B cell (primary cell): ENCODE measurements around the gene LRRC72. TPM values are rescaled to one million over a fixed set of nuclear protein-coding genes. Genes with fewer than 3 reads are reported as not detected.

Experiments used
- ATAC-seq: fragments of 200-7000 bp; cut with Tn5 transposase; one replicate; pipeline ENCODE4 v1.10.0; 2021; ENCODE audit warnings: low read depth, mild to moderate bottlenecking, moderate number of reproducible peaks, moderate library complexity
- CTCF ChIA-PET: fragments of 350-600 bp; sonication (Branson Sonifier 250); formaldehyde crosslinking; loops from one replicate; lab custom pipeline; 2021; ENCODE audit warnings: antibody characterized with exemption, inconsistent platforms; lab: Charles Lee
- POLR2A ChIA-PET: fragments of 350-600 bp; sonication (Branson Sonifier 250); formaldehyde crosslinking; loops from one replicate; lab custom pipeline; 2021; ENCODE audit warnings: antibody characterized with exemption; lab: Charles Lee
- DNase-seq: peaks from one replicate; pipeline ENCODE4 v3.0.0; 2013
- H2AFZ ChIP-seq: 2 replicates; pipeline ENCODE4 v1.6.1; 2012; ENCODE audit warnings: mild to moderate bottlenecking, low read depth, low read length; ENCODE audit not compliant: insufficient read depth, poor library complexity, severe bottlenecking
- H3K27ac ChIP-seq, 2 donors: 1 replicate in 1 of 2; 2 replicates in 1 of 2; pipeline ENCODE4 v1.5.1; 2012 to 2013; ENCODE audit warnings: low read length in 2 of 2, mild to moderate bottlenecking in 2 of 2, moderate library complexity in 1 of 2
- H3K27me3 ChIP-seq, 4 experiments: fragments of 200-600 bp in 1 of 4; sonication (generic) in 1 of 4; replicated peaks in 1 of 4; 1 replicate in 2 of 4; 2 replicates in 2 of 4; pipeline versions ENCODE4 v1.6.1 to v1.7.0; 2013 to 2016; ENCODE audit warnings: low read length in 3 of 4, mild to moderate bottlenecking in 2 of 4, mixed read lengths in 1 of 4, moderate library complexity in 1 of 4; ENCODE audit not compliant: insufficient read depth in 4 of 4, control insufficient read depth in 3 of 4; ENCODE audit errors: control extremely low read depth in 1 of 4
- H3K36me3 ChIP-seq, 2 experiments: replicated peaks in 1 of 2; 1 replicate in 1 of 2; 2 replicates in 1 of 2; pipeline versions ENCODE4 v1.6.1 to v1.7.1; 2013; ENCODE audit warnings: low read length in 1 of 2; ENCODE audit not compliant: insufficient read depth in 2 of 2, control insufficient read depth in 1 of 2; ENCODE audit errors: control extremely low read depth in 1 of 2, extremely low read depth in 1 of 2
- H3K4me1 ChIP-seq, 2 donors: fragments of 200-600 bp in 1 of 2; sonication (generic) in 1 of 2; 1 replicate in 1 of 2; 2 replicates in 1 of 2; pipeline versions ENCODE4 v1.5.1 to v1.6.1; 2013 to 2017; ENCODE audit warnings: low read length in 2 of 2; ENCODE audit not compliant: control insufficient read depth in 2 of 2, insufficient read depth in 2 of 2
- H3K4me2 ChIP-seq: replicated peaks from 2 replicates; pipeline ENCODE3; 2012; ENCODE audit warnings: mild to moderate bottlenecking, low read depth, low read length; ENCODE audit not compliant: poor library complexity, severe bottlenecking
- H3K4me3 ChIP-seq, 5 experiments: fragments of 200-600 bp in 1 of 5; sonication (generic) in 1 of 5; 1 replicate in 3 of 5; 2 replicates in 2 of 5; pipeline versions ENCODE4 v1.5.1 to v1.7.0; 2011 to 2016; ENCODE audit warnings: low read length in 4 of 5, mild to moderate bottlenecking in 4 of 5, low read depth in 2 of 5, control low read depth in 1 of 5, moderate library complexity in 1 of 5; ENCODE audit not compliant: insufficient read depth in 1 of 5; ENCODE audit errors: control extremely low read depth in 1 of 5, extremely low read depth in 1 of 5
- H3K79me2 ChIP-seq: fragments of 200-600 bp; sonication (generic); one replicate; pipeline ENCODE4 v1.6.0; 2016; ENCODE audit warnings: low read length; ENCODE audit not compliant: control insufficient read depth, insufficient read depth
- H3K9ac ChIP-seq: fragments of 200-600 bp; sonication (generic); 2 replicates; pipeline ENCODE4 v1.6.1; 2017; ENCODE audit warnings: mild to moderate bottlenecking, low read length, moderate library complexity
- H3K9me3 ChIP-seq, 3 donors: one replicate each; pipeline versions ENCODE4 v1.6.1 to v1.7.1; 2013; ENCODE audit warnings: low read length in 2 of 3; ENCODE audit not compliant: control insufficient read depth in 2 of 3, insufficient read depth in 1 of 3; ENCODE audit errors: control extremely low read depth in 1 of 3
- H4K20me1 ChIP-seq: 2 replicates; pipeline ENCODE4 v1.6.0; 2012; ENCODE audit warnings: mild to moderate bottlenecking, low read length; ENCODE audit not compliant: insufficient read depth, control insufficient read depth, poor library complexity, severe bottlenecking
- H3K27ac Mint-ChIP-seq: one replicate; pipeline ENCODE4 v1.8.0; 2021; ENCODE audit warnings: mixed read lengths
- H3K27me3 Mint-ChIP-seq: one replicate; pipeline ENCODE4 v1.8.0; 2021; ENCODE audit warnings: mixed read lengths
- H3K4me1 Mint-ChIP-seq: one replicate; pipeline ENCODE4 v1.8.0; 2021; ENCODE audit warnings: mixed read lengths
- H3K4me3 Mint-ChIP-seq: one replicate; pipeline ENCODE4 v1.8.0; 2021; ENCODE audit warnings: mixed read lengths
- H3K9me3 Mint-ChIP-seq: one replicate; pipeline ENCODE4 v1.8.0; 2022; ENCODE audit warnings: mixed read lengths; ENCODE audit not compliant: insufficient read depth
- CTCF ChIP-seq: fragments of 200-600 bp; IDR thresholded peaks from one replicate; pipeline ENCODE4 v1.8.0; 2022; ENCODE audit warnings: antibody characterized with exemption, mild to moderate bottlenecking
- EZH2 ChIP-seq: IDR thresholded peaks from 2 replicates; pipeline ENCODE4 v1.6.1; 2012; ENCODE audit warnings: borderline replicate concordance, low read depth, mild to moderate bottlenecking, moderate library complexity, low read length; ENCODE audit not compliant: insufficient read depth, poor library complexity, severe bottlenecking
- WGBS: methylation state at CpG from one replicate; pipeline ENCODE4 v1.1.5; 2013; ENCODE audit warnings: missing lambda C conversion rate; ENCODE audit not compliant: insufficient coverage; 5-methylcytosine and 5-hydroxymethylcytosine counted together
- intact Hi-C: fragments of 100-400 bp; cut with micrococcal nuclease; formaldehyde crosslinking; loops from one replicate; pipeline ENCODE4 v1.10.0; 2022
- polyA plus RNA-seq: library from polyadenylated mRNA; depleted of rRNA; stranded (reverse); fragments of >200 nt; gene quantifications from 2 replicates; pipeline ENCODE4 v1.2.3, GENCODE V29; 2012
- total RNA-seq, 2 donors: library from RNA; stranded (reverse); fragments of 120-200 nt in 1 of 2; gene quantifications; 1 replicate in 1 of 2; 2 replicates in 1 of 2; pipeline versions ENCODE4 v1.2.3 to v1.2.4, GENCODE V29; 2013 to 2022

The LRRC72 gene
- total and polyA plus RNA-seq, 2 donors (not counting 1 experiment from before 2014, with no cell fraction given): not detected

- DNase-seq: no peak
- H3K36me3 ChIP-seq: no peaks in the 10 kb centered on the region
- H3K27ac ChIP-seq: no peak overlapping the region
- peaks cover 0 to 12% (median 0%) of the 10 kb centered on the region in 3 donors for H3K9me3 ChIP-seq
- Mint-ChIP-seq H3K27ac (no peak overlapping the region), H3K4me1 (no peaks in the 10 kb centered on the region), H3K27me3 (peaks cover 5% of the 10 kb centered on the region), H3K9me3 (no peaks in the 10 kb centered on the region), H3K4me3 (no peak overlapping the region)
- WGBS: 92% methylated on average over 2 of the region's 3 CpGs
- intact Hi-C loops: no loop called here
- H3K9ac ChIP-seq: no peak overlapping the region
- no peak overlapping the region for H2AFZ ChIP-seq
- H3K27me3 ChIP-seq: no peaks in the 10 kb centered on the region
- H3K4me1 ChIP-seq: no peaks in the 10 kb centered on the region
- POLR2A ChIA-PET: no interaction called here
- no peaks in the 10 kb centered on the region for H3K79me2 ChIP-seq
- TF ChIP-seq EZH2: no peak
- no peak for TF ChIP-seq CTCF
- H3K4me3 ChIP-seq: no peak overlapping the region
- H4K20me1 ChIP-seq: no peaks in the 10 kb centered on the region
- CTCF ChIA-PET: interaction anchor here (0.9 kb wide), 1 partner anchor 22 kb away, joined by 3 read pairs; no protein-coding TSS in a partner anchor
- no peak overlapping the region for H3K4me2 ChIP-seq
- ATAC-seq: no peak
Observed at GRCh38 chr7:16587129-16587528, 60.5 kb downstream of the LRRC72 start.

- no peaks in the 10 kb centered on the region for H3K9me3 Mint-ChIP-seq
- Histone ChIP-seq H3K79me2 (no peaks in the 10 kb centered on the region), H3K36me3 (no peaks in the 10 kb centered on the region), H2AFZ (no peak overlapping the region), H4K20me1 (no peaks in the 10 kb centered on the region), H3K27ac (no peak overlapping the region), H3K4me3 (no peak overlapping the region), H3K27me3 (no peaks in the 10 kb centered on the region), H3K4me2 (no peak overlapping the region), H3K4me1 (no peaks in the 10 kb centered on the region), H3K9me3 (peaks cover 0 to 12% (median 0%) of the 10 kb centered on the region in 3 donors), H3K9ac (no peak overlapping the region)
- ChIA-PET CTCF (no interaction called here), POLR2A (no interaction called here)
- no peak overlapping the region for H3K4me3 Mint-ChIP-seq
- no peak for ATAC-seq
- H3K27me3 Mint-ChIP-seq: peaks cover 5% of the 10 kb centered on the region
- TF ChIP-seq CTCF (no peak), EZH2 (no peak)
- H3K4me1 Mint-ChIP-seq: no peaks in the 10 kb centered on the region
- intact Hi-C loops: no loop called here
- 98% methylated on average over 5 of the region's 6 CpGs for WGBS
- H3K27ac Mint-ChIP-seq: no peak overlapping the region
- no peak for DNase-seq
Observed at GRCh38 chr7:16587790-16588189, 61.2 kb downstream of the LRRC72 start.
